GM10847 (cell line): ENCODE results near the gene CMTM5.

ENCODE experiments used
- POLR2A ChIP-seq: IDR thresholded peaks from 2 replicates; pipeline ENCODE4 v1.6.1; 2011; ENCODE audit not compliant: insufficient read length; ENCODE audit errors: extremely low read depth

The CMTM5 gene

GRCh38 chr14:23364164-23365035 lies 12.4 kb upstream of the CMTM5 start:
- no peak for TF ChIP-seq POLR2A

- no peak for TF ChIP-seq POLR2A
These were observed 11.7 kb upstream of the CMTM5 start, which contains the start of gene EFS for GRCh38 chr14:23365036-23365731. TSS of gene EFS (minus strand) at chr14:23365172. CDS start at chr14:23365025, 147 bp downstream.

DNA sequence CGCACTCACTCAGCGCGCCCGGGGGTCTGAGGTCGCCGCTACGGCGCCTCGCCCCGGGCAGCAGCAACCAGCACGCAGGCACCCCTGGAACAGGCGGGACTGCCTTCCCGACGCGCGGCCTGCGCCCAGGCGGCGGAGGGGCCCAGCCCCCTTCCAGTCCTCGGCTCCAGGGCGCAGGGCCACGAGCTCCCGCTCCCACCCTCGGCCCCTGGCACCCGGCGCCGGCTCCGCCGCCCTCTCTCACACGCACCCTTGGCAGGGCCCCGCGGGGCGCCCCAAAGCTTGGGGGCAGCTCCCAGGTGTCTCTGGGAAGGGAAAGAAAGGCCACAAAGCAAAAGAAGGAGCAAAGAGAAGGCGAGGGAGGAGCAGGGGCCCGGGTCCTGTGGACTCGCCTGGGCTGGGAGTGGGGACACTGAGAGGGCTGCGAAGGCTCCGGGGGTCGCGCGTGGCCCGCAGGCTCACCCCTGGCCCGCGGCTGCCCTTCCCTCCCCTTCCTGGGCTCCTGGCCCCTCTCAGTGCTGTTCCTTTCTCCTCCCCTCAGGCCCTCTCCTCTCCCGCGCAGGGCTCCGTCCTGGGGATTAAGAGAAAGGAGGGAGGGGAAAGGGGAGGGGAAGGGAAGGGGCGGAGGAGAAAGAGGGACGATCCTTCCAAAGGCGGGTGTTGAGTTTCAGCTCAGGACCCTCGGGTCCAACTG lies 11.0 kb upstream of the CMTM5 start:
- TF ChIP-seq POLR2A, result no peak

DNA sequence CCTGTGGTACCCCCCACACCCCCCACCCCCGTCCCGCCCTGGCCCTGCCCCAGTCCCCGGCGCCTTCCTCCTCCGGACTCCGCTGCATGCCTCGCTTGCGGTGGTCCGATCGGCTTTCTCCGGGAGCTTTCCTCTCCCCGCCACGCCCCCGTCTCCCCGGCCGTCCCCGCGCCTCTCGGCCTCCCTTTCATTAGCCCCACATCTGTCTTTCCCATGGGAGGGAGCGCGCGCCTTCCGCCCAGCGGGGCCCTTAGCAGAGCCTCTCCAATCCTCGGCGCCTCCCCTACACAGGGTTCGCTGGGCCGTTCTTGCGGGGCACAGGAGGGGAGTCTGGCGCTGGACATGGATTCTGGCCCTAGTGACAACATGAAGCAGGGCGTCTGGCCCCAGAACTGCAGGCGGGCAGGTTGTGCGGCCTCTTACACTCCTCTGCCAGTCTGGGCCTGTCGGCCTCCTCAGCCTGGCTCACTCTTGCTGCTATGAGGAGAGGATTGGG lies 10.4 kb upstream of the CMTM5 start:
- no peak for TF ChIP-seq POLR2A

DNA sequence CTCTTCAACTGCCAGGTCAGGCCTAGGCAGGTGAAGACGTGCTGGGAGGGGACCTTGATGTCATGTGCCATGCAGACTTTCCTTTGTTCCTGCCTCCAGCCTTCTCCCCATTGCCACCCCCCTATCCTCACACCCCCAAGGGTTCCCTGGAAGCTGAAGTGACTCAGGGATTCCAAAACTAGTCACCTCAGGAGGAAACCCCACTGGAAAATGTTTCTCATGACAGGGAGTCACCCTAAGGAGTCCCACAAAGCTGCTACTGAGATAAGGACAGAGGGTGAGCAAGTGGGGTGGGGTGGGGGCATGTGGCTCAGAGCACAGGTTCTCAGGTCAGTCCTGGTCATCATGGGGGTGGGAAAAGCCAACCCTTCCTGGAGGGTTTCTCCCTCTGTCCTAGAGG lies 6.6 kb upstream of the CMTM5 start:
- TF ChIP-seq POLR2A, result no peak

DNA sequence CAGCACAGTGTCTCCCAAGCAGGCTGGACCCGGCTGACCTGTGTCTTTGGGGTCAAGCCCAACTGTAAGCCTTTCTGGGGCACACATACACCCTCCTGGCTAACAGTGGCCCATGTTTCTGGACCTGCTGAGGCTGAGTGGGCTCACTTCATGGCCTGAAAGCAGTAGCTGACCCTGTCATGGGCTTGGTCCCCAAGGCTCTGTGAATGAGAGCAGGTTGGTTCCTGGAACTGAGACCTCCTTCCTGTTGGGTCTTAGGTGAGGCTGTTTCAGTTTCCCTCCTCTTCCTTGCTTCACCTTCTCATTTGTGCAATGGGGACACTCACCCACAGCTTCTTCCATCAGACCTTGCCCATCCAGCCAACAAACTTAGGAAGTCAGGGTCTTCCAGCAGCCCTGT lies 5.0 kb upstream of the CMTM5 start:
- TF ChIP-seq POLR2A, result no peak

- no peak for TF ChIP-seq POLR2A
These were observed 4.3 kb upstream of the CMTM5 start, which contains the start of gene IL25 for GRCh38 chr14:23372509-23372908. TSS of gene IL25 (plus strand) at chr14:23372809.

DNA sequence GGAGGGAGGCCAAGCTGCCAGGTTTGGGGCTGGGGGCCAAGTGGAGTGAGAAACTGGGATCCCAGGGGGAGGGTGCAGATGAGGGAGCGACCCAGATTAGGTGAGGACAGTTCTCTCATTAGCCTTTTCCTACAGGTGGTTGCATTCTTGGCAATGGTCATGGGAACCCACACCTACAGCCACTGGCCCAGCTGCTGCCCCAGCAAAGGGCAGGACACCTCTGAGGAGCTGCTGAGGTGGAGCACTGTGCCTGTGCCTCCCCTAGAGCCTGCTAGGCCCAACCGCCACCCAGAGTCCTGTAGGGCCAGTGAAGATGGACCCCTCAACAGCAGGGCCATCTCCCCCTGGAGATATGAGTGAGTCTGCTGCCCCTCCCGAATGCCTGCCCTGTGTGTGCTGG lies 3.8 kb upstream of the CMTM5 start:
- no peak for TF ChIP-seq POLR2A

DNA sequence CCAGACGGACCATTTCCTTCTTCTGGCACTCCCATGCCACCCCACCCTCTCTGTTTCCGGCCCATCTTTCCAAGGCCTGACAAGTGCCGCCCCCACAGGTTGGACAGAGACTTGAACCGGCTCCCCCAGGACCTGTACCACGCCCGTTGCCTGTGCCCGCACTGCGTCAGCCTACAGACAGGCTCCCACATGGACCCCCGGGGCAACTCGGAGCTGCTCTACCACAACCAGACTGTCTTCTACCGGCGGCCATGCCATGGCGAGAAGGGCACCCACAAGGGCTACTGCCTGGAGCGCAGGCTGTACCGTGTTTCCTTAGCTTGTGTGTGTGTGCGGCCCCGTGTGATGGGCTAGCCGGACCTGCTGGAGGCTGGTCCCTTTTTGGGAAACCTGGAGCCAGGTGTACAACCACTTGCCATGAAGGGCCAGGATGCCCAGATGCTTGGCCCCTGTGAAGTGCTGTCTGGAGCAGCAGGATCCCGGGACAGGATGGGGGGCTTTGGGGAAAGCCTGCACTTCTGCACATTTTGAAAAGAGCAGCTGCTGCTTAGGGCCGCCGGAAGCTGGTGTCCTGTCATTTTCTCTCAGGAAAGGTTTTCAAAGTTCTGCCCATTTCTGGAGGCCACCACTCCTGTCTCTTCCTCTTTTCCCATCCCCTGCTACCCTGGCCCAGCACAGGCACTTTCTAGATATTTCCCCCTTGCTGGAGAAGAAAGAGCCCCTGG lies 1.2 kb upstream of the CMTM5 start:
- no peak for TF ChIP-seq POLR2A

- no peak for TF ChIP-seq POLR2A
These were observed 328 bp downstream of the CMTM5 start for GRCh38 chr14:23377198-23377550.

DNA sequence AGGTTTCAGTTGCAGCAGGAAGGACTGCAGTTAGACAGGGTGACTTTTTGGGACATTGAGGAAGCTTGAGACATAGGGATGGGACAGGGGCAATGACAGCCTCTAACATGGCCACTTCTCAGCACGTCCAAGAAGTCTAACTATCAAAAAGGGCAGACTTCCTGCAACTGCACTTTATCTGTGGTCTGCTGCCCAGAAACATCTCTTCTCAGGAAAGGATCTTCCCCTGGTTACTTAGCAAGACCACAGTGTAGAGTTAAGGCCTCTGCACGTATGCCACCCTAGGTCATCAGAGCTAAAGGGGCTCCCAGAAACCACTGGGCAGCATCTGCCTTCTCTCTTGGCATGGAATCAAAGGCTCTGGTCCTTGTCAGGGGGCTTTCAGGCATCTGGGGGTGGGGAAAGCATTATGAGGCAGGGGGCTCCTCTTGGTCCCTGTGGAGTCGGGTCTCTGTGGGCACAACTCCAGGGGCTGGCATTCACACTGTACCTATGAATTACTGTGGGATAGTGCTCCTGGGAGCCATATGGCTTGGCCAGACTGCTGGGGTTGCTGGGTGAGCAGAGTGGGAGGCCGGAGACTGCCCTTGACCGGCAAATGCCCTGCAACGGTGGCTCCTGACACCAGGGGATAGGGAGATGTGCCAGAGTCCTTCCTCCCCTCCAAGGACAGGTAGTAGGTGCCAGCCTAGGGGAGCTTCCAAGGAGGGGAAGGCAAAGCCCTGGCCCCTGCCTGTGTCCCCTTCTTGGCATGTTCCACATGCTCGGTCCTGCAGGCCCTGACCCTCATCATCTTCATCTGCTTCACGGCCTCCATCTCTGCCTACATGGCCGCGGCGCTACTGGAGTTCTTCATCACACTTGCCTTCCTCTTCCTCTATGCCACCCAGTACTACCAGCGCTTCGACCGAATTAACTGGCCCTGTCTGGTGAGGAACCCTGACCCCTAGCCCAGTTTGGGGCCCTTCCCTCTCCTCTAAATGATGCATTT lies 1.0 kb downstream of the CMTM5 start:
- no peak for TF ChIP-seq POLR2A

- TF ChIP-seq POLR2A, result no peak
These were observed 1.9 kb downstream of the CMTM5 start for GRCh38 chr14:23378612-23379220.
